Caco-2 (cell line): ENCODE results near the gene BCL2. TPM values are rescaled to one million over a fixed set of nuclear protein-coding genes. Genes with fewer than 3 reads are reported as not detected.

Experiments used
- BruUV-seq: library from RNA; stranded (reverse); fragments of 400-500 nt; replicated peaks from 2 replicates; lab custom pipeline; 2021; lab: Mats Ljungman, UMichigan
- CTCF ChIA-PET: fragments of 300-600 bp; sonication (Branson Sonifier 250); formaldehyde crosslinking; loops from one replicate; lab custom pipeline; 2022; ENCODE audit warnings: antibody characterized with exemption; lab: Charles Lee
- POLR2A ChIA-PET: fragments of 300-600 bp; sonication (Branson Sonifier 250); formaldehyde crosslinking; loops from one replicate; lab custom pipeline; 2022; ENCODE audit warnings: antibody characterized with exemption; lab: Charles Lee
- DNase-seq, 2 experiments: peaks; one replicate each; pipeline versions ENCODE4 v3.0.0 to v3.0.0-alpha.2; 2020 to 2022
- H3K27me3 ChIP-seq: replicated peaks from 2 replicates; pipeline ENCODE4 v1.6.0; 2011; ENCODE audit warnings: low read length; ENCODE audit not compliant: control insufficient read depth, insufficient read depth
- H3K36me3 ChIP-seq: 2 replicates; pipeline ENCODE4 v1.5.1; 2011; ENCODE audit warnings: low read length; ENCODE audit not compliant: control insufficient read depth, insufficient read depth
- H3K4me1 ChIP-seq: fragments of 250-450 bp; sonication (Bioruptor Pico); 2 replicates; pipeline ENCODE4 v1.5.1; 2020; ENCODE audit warnings: mild to moderate bottlenecking
- H3K4me3 ChIP-seq: 2 replicates; pipeline ENCODE4 v1.5.1; 2011; ENCODE audit warnings: low read depth, mild to moderate bottlenecking, control low read depth, low read length
- H3K9me3 ChIP-seq: fragments of 250-450 bp; sonication (Bioruptor Pico); 2 replicates; pipeline ENCODE4 v1.5.1; 2020; ENCODE audit warnings: mild to moderate bottlenecking, moderate library complexity
- H3K27ac Mint-ChIP-seq: one replicate; pipeline ENCODE4 v1.8.0; 2022; ENCODE audit warnings: mixed read lengths; ENCODE audit not compliant: unreplicated experiment
- H3K27me3 Mint-ChIP-seq: one replicate; pipeline ENCODE4 v1.8.0; 2022; ENCODE audit warnings: mixed read lengths; ENCODE audit not compliant: insufficient read depth, unreplicated experiment
- H3K36me3 Mint-ChIP-seq: one replicate; pipeline ENCODE4 v1.8.0; 2022; ENCODE audit warnings: mild to moderate bottlenecking, mixed read lengths; ENCODE audit not compliant: insufficient read depth, unreplicated experiment
- H3K4me1 Mint-ChIP-seq: one replicate; pipeline ENCODE4 v1.8.0; 2022; ENCODE audit warnings: low read depth, mixed read lengths; ENCODE audit not compliant: unreplicated experiment
- H3K4me3 Mint-ChIP-seq: one replicate; pipeline ENCODE4 v1.8.0; 2022; ENCODE audit warnings: mild to moderate bottlenecking, moderate library complexity, mixed read lengths; ENCODE audit not compliant: unreplicated experiment
- H3K9me3 Mint-ChIP-seq: one replicate; pipeline ENCODE4 v1.8.0; 2022; ENCODE audit warnings: mixed read lengths; ENCODE audit not compliant: unreplicated experiment
- CTCF ChIP-seq, 2 experiments: fragments of 200-600 bp in 1 of 2; IDR thresholded peaks; 1 replicate in 1 of 2; 2 replicates in 1 of 2; pipeline versions ENCODE4 v1.5.1 to v1.8.0; 2011 to 2022; ENCODE audit warnings: antibody characterized with exemption in 1 of 2, control low read depth in 1 of 2, inconsistent platforms in 1 of 2, low read depth in 1 of 2, low read length in 1 of 2, mild to moderate bottlenecking in 1 of 2, moderate library complexity in 1 of 2; ENCODE audit not compliant: insufficient read depth in 1 of 2, severe bottlenecking in 1 of 2, unreplicated experiment in 1 of 2
- intact Hi-C: fragments of 100-400 bp; cut with micrococcal nuclease; formaldehyde crosslinking; loops from one replicate; pipeline ENCODE4 v1.10.0; 2022; ENCODE audit not compliant: unreplicated experiment
- total RNA-seq: library from RNA; stranded (reverse); gene quantifications from 2 replicates; pipeline ENCODE4 v1.2.3, GENCODE V29; 2022

Gene BCL2
- total RNA-seq, 1 experiment from 2014 or later: 6.5 TPM

- no peaks in the 10 kb centered on the region for H3K36me3 ChIP-seq
- TF ChIP-seq CTCF (IDR thresholded peaks at IDR 0.05; ENCODE audit: insufficient read depth in 1 of 2, low read depth in 1 of 2, low read length in 1 of 2, severe bottlenecking in 1 of 2, unreplicated experiment in 1 of 2): no peak
- H3K27me3 Mint-ChIP-seq: no peaks in the 10 kb centered on the region
- no peak for DNase-seq
- no peaks in the 10 kb centered on the region for H3K4me1 ChIP-seq
- H3K4me3 ChIP-seq: no peak overlapping the region
- H3K4me1 Mint-ChIP-seq: no peaks in the 10 kb centered on the region
- intact Hi-C loops: no loop called here
- H3K36me3 Mint-ChIP-seq: peaks cover 6% of the 10 kb centered on the region
- no TSS peak for BruUV-seq
- ChIA-PET POLR2A (no interaction called here), CTCF (no interaction called here)
- no peak overlapping the region for H3K27ac Mint-ChIP-seq
- no peaks in the 10 kb centered on the region for H3K9me3 ChIP-seq
- no peak overlapping the region for H3K4me3 Mint-ChIP-seq
- H3K27me3 ChIP-seq: no peaks in the 10 kb centered on the region
- no peaks in the 10 kb centered on the region for H3K9me3 Mint-ChIP-seq
Observed at GRCh38 chr18:63258749-63259566, 60.6 kb downstream of the BCL2 start.

- no peak overlapping the region for H3K4me3 Mint-ChIP-seq
- no peaks in the 10 kb centered on the region for H3K36me3 ChIP-seq
- H3K9me3 Mint-ChIP-seq: no peaks in the 10 kb centered on the region
- H3K27me3 ChIP-seq: no peaks in the 10 kb centered on the region
- no peaks in the 10 kb centered on the region for H3K27me3 Mint-ChIP-seq
- no TSS peak for BruUV-seq
- no peaks in the 10 kb centered on the region for H3K9me3 ChIP-seq
- ChIA-PET CTCF (no interaction called here), POLR2A (no interaction called here)
- no peak overlapping the region for H3K27ac Mint-ChIP-seq
- intact Hi-C loops: no loop called here
- peaks cover 6% of the 10 kb centered on the region for H3K36me3 Mint-ChIP-seq
- TF ChIP-seq CTCF (IDR thresholded peaks at IDR 0.05; ENCODE audit: insufficient read depth in 1 of 2, low read depth in 1 of 2, low read length in 1 of 2, severe bottlenecking in 1 of 2, unreplicated experiment in 1 of 2): no peak
- no peak for DNase-seq
- no peaks in the 10 kb centered on the region for H3K4me1 Mint-ChIP-seq
- H3K4me1 ChIP-seq: no peaks in the 10 kb centered on the region
- no peak overlapping the region for H3K4me3 ChIP-seq
Observed at GRCh38 chr18:63257453-63257852, 62.1 kb downstream of the BCL2 start.

- CTCF ChIA-PET: no interaction called here
- Mint-ChIP-seq H3K9me3 (no peaks in the 10 kb centered on the region), H3K36me3 (peaks cover 6% of the 10 kb centered on the region), H3K27ac (no peak overlapping the region), H3K27me3 (no peaks in the 10 kb centered on the region), H3K4me3 (no peak overlapping the region), H3K4me1 (no peaks in the 10 kb centered on the region)
- H3K27me3 ChIP-seq: no peaks in the 10 kb centered on the region
- H3K36me3 ChIP-seq: no peaks in the 10 kb centered on the region
- no peaks in the 10 kb centered on the region for H3K9me3 ChIP-seq
- intact Hi-C loops: no loop called here
- no peak for DNase-seq
- H3K4me3 ChIP-seq: no peak overlapping the region
- TF ChIP-seq CTCF (IDR thresholded peaks at IDR 0.05; ENCODE audit: insufficient read depth in 1 of 2, low read depth in 1 of 2, low read length in 1 of 2, severe bottlenecking in 1 of 2, unreplicated experiment in 1 of 2): no peak
- no peaks in the 10 kb centered on the region for H3K4me1 ChIP-seq
- no TSS peak for BruUV-seq
- POLR2A ChIA-PET: no interaction called here
Observed at GRCh38 chr18:63255435-63255834, 64.1 kb downstream of the BCL2 start.
